Measurements from ENCODE around the gene LCNL1.
"Not testable (repeated sequence)": the region's sequence is repeated elsewhere in the genome, so short reads cannot be mapped to it uniquely, and the experiment has no call there.

LCNL1 gene

GRCh38 chr9:137028263-137029057 lies 45.7 kb downstream of the LCNL1 start:
- DNase-seq = no peak

GRCh38 chr9:137029058-137029936 lies 46.5 kb downstream of the LCNL1 start:
- no peak for DNase-seq

GRCh38 chr9:137030006-137030405 lies 47.2 kb downstream of the LCNL1 start:
- no peak for DNase-seq

- DNase-seq = no peak
Measured at GRCh38 chr9:137030538-137031527, 48.0 kb downstream of the LCNL1 start.

- no peak for DNase-seq
Measured at GRCh38 chr9:137031904-137032640, 49.3 kb downstream of the LCNL1 start, which contains the start of gene FUT7. TSS of gene FUT7 (minus strand) at chr9:137032088. CDS start at chr9:137031991, 97 bp downstream.

- DNase-seq = no peak
Measured at GRCh38 chr9:137032858-137033257, 50.1 kb downstream of the LCNL1 start.

- not testable (repeated sequence) for DNase-seq
Measured at GRCh38 chr9:137033481-137033880, 50.7 kb downstream of the LCNL1 start.

- DNase-seq = no peak
Measured at GRCh38 chr9:137034039-137034708, 51.4 kb downstream of the LCNL1 start.

- DNase-seq = peak; percentile 35
Measured at GRCh38 chr9:137034709-137035506, 52.1 kb downstream of the LCNL1 start.

Data from SIG-M5 (cell line).